Measurements from ENCODE around the gene ADAMTS2. TPM values are rescaled to one million over a fixed set of nuclear protein-coding genes. Genes with fewer than 3 reads are reported as not detected.

The ADAMTS2 gene
- total RNA-seq, 1 donor from 2014 or later: 7.7 TPM

GRCh38 chr5:179323026-179323870 is 22.0 kb downstream of the ADAMTS2 start:
- no peak for TF ChIP-seq CTCF (conservative IDR thresholded peaks at IDR 0.05)

GRCh38 chr5:179322071-179323025 is 22.9 kb downstream of the ADAMTS2 start:
- H3K4me3 Mint-ChIP-seq: no peak overlapping the region
- H3K9me3 Mint-ChIP-seq: no peaks in the 10 kb centered on the region
- no peak overlapping the region for H3K27ac Mint-ChIP-seq
- no peak for TF ChIP-seq CTCF (conservative IDR thresholded peaks at IDR 0.05)
- peaks cover 37% of the 10 kb centered on the region for H3K4me1 Mint-ChIP-seq (ENCODE audit: unreplicated experiment)
- H3K27me3 Mint-ChIP-seq: peaks cover 12% of the 10 kb centered on the region
- no peaks in the 10 kb centered on the region for H3K36me3 Mint-ChIP-seq
- DNase-seq (ENCODE audit: extremely low spot score, unreplicated experiment): no peak

More at GRCh38 chr5:179323026-179323870, 22.0 kb downstream of the ADAMTS2 start:
- no peak for DNase-seq (ENCODE audit: extremely low spot score, unreplicated experiment)
- Mint-ChIP-seq H3K27ac (peak overlapping the region; percentile 53), H3K9me3 (no peaks in the 10 kb centered on the region), H3K27me3 (peaks cover 16% of the 10 kb centered on the region), H3K4me3 (no peak overlapping the region), H3K4me1 (ENCODE audit: unreplicated experiment) (peaks cover 37% of the 10 kb centered on the region), H3K36me3 (no peaks in the 10 kb centered on the region)

- no peak for DNase-seq (ENCODE audit: extremely low spot score, unreplicated experiment)
- Mint-ChIP-seq H3K4me3 (no peak overlapping the region), H3K27ac (no peak overlapping the region)
Measured at GRCh38 chr5:179321206-179321987, 23.9 kb downstream of the ADAMTS2 start.

GRCh38 chr5:179319741-179320281 is 25.4 kb downstream of the ADAMTS2 start:
- Mint-ChIP-seq H3K36me3 (peaks cover 5% of the 10 kb centered on the region), H3K27me3 (peaks cover 9% of the 10 kb centered on the region), H3K4me3 (peak overlapping the region; percentile 34), H3K27ac (no peak overlapping the region), H3K9me3 (peaks cover 5% of the 10 kb centered on the region), H3K4me1 (ENCODE audit: unreplicated experiment) (peaks cover 30% of the 10 kb centered on the region)
- no peak for DNase-seq (ENCODE audit: extremely low spot score, unreplicated experiment)
- no peak for TF ChIP-seq CTCF (conservative IDR thresholded peaks at IDR 0.05)

More at GRCh38 chr5:179321206-179321987, 23.9 kb downstream of the ADAMTS2 start:
- peaks cover 9% of the 10 kb centered on the region for H3K27me3 Mint-ChIP-seq
- H3K4me1 Mint-ChIP-seq (ENCODE audit: unreplicated experiment): peaks cover 34% of the 10 kb centered on the region
- no peaks in the 10 kb centered on the region for H3K9me3 Mint-ChIP-seq
- no peak for TF ChIP-seq CTCF (conservative IDR thresholded peaks at IDR 0.05)
- H3K36me3 Mint-ChIP-seq: no peaks in the 10 kb centered on the region

- no peak for DNase-seq (ENCODE audit: extremely low spot score, unreplicated experiment)
- no peak overlapping the region for H3K27ac Mint-ChIP-seq
- peaks cover 5% of the 10 kb centered on the region for H3K36me3 Mint-ChIP-seq
- peaks cover 9% of the 10 kb centered on the region for H3K27me3 Mint-ChIP-seq
- peaks cover 33% of the 10 kb centered on the region for H3K4me1 Mint-ChIP-seq (ENCODE audit: unreplicated experiment)
- peaks cover 5% of the 10 kb centered on the region for H3K9me3 Mint-ChIP-seq
- no peak for TF ChIP-seq CTCF (conservative IDR thresholded peaks at IDR 0.05)
- no peak overlapping the region for H3K4me3 Mint-ChIP-seq
Measured at GRCh38 chr5:179319123-179319522, 26.1 kb downstream of the ADAMTS2 start.
